K562 (cell line): Measurements from ENCODE around the gene LMAN2. TPM values are rescaled to one million over a fixed set of nuclear protein-coding genes. Genes with fewer than 3 reads are reported as not detected.

Experiments used
- ARID1B ChIP-seq: fragments of 450-650 bp; IDR thresholded peaks from 2 replicates; pipeline ENCODE4 v1.6.1; 2016; ENCODE audit warnings: antibody characterized with exemption, mild to moderate bottlenecking, inconsistent platforms
- CEBPB ChIP-seq: fragments of 450-650 bp; IDR thresholded peaks from 2 replicates; pipeline ENCODE4 v1.6.1; 2016; ENCODE audit warnings: missing genetic modification characterization, missing compliant biosample characterization
- CTBP1 ChIP-seq: fragments of 450-650 bp; IDR thresholded peaks from 2 replicates; pipeline ENCODE4 v1.6.1; 2016; ENCODE audit warnings: borderline replicate concordance
- ERF ChIP-seq: fragments of 450-650 bp; formaldehyde crosslinking; IDR thresholded peaks from 2 replicates; pipeline ENCODE4 v1.4.0; 2020; ENCODE audit warnings: mild to moderate bottlenecking, mixed read lengths
- FIP1L1 ChIP-seq: fragments of 200-400 bp; formaldehyde crosslinking; IDR thresholded peaks from 2 replicates; pipeline ENCODE4 v1.6.1; 2018; ENCODE audit warnings: mild to moderate bottlenecking, low read depth, low read length; ENCODE audit not compliant: poor library complexity, severe bottlenecking
- FOSL1 ChIP-seq: fragments of 200-800 bp; sonication (Bioruptor generic); conservative IDR thresholded peaks from 2 replicates; pipeline ENCODE4 v1.6.1; 2016; ENCODE audit warnings: missing genetic modification characterization, missing compliant biosample characterization
- HMG20A ChIP-seq: fragments of 450-650 bp; formaldehyde crosslinking; conservative IDR thresholded peaks from 2 replicates; pipeline ENCODE4 v1.4.0; 2020; ENCODE audit warnings: mild to moderate bottlenecking, mixed read lengths
- KAT7 ChIP-seq: sonication (generic); formaldehyde crosslinking; IDR thresholded peaks from 2 replicates; pipeline ENCODE4 v1.8.0; 2022; ENCODE audit warnings: missing genetic modification reagents, mild to moderate bottlenecking, borderline replicate concordance
- MEIS2 ChIP-seq: fragments of 450-650 bp; IDR thresholded peaks from 2 replicates; pipeline ENCODE4 v1.6.1; 2014; ENCODE audit warnings: mild to moderate bottlenecking; ENCODE audit not compliant: partially characterized antibody
- NR2C1 ChIP-seq, 2 experiments: fragments of 450-650 bp; IDR thresholded peaks; 2 replicates each; pipeline ENCODE4 v1.6.1; 2017; ENCODE audit warnings: mild to moderate bottlenecking in 2 of 2, antibody characterized with exemption in 1 of 2, inconsistent platforms in 1 of 2, missing compliant biosample characterization in 1 of 2, missing genetic modification characterization in 1 of 2
- SIN3A ChIP-seq, 2 experiments: fragments of 150-350 bp in 1 of 2; IDR thresholded peaks; 2 replicates each; pipeline ENCODE4 v1.6.1; 2011 to 2016; ENCODE audit warnings: borderline replicate concordance in 2 of 2, low read depth in 2 of 2, low read length in 2 of 2, mild to moderate bottlenecking in 2 of 2, moderate library complexity in 2 of 2; ENCODE audit not compliant: control insufficient read depth in 1 of 2
- SREBF2 ChIP-seq: sonication (generic); formaldehyde crosslinking; IDR thresholded peaks from 2 replicates; pipeline ENCODE4 v1.4.0; 2020; ENCODE audit warnings: mild to moderate bottlenecking, missing genetic modification reagents
- ZNF57 ChIP-seq: fragments of 450-650 bp; formaldehyde crosslinking; IDR thresholded peaks from 2 replicates; pipeline ENCODE4 v1.4.0; 2020; ENCODE audit warnings: mild to moderate bottlenecking, moderate library complexity
- polyA plus RNA-seq, 8 experiments: library from polyadenylated mRNA; depleted of rRNA in 4 of 8; stranded (reverse) in 5 of 8; unstranded in 3 of 8; fragments of >200 nt; fragmentation: Nextera tagmentation in 2 of 8; fragmentation: Illumina TruSeq in 1 of 8; extraction: Ambion mirVana in 2 of 8; extraction: Trizol in 1 of 8; gene quantifications; 2 replicates each; pipeline versions ENCODE4 v1.2.1 to v1.2.3, GENCODE V29; 2011 to 2014; ENCODE audit warnings: inconsistent platforms in 1 of 8, missing spikeins in 1 of 8
- total RNA-seq, 7 experiments: library from RNA; depleted of rRNA in 6 of 7; stranded (reverse); fragments of >200 nt in 6 of 7; fragmentation: Illumina TruSeq in 2 of 7; extraction: Trizol in 2 of 7; gene quantifications; 2 replicates each; pipeline versions ENCODE4 v1.2.1 to v1.2.3, GENCODE V29; 2011 to 2021; ENCODE audit warnings: low replicate concordance in 1 of 7
- TF ChIP-seq, protein P1 (sequence below): fragments of 450-650 bp; IDR thresholded peaks from 2 replicates; pipeline ENCODE4 v1.6.1; 2017; ENCODE audit warnings: antibody characterized with exemption, mild to moderate bottlenecking
- TF ChIP-seq, protein P2 (sequence below): fragments of 450-650 bp; IDR thresholded peaks from 2 replicates; pipeline ENCODE4 v1.6.1; 2018; ENCODE audit warnings: mild to moderate bottlenecking, low read depth; ENCODE audit not compliant: partially characterized antibody
- TF ChIP-seq, protein P3 (sequence below): fragments of 450-650 bp; IDR thresholded peaks from 2 replicates; pipeline ENCODE4 v1.6.1; 2018; ENCODE audit not compliant: partially characterized antibody

Gene LMAN2
- total and polyA plus RNA-seq, 9 of the 15 experiments (the other 6 are each of a cell fraction or from before 2014, with no cell fraction given): 2.7 to 254 (median 136) TPM

DNA sequence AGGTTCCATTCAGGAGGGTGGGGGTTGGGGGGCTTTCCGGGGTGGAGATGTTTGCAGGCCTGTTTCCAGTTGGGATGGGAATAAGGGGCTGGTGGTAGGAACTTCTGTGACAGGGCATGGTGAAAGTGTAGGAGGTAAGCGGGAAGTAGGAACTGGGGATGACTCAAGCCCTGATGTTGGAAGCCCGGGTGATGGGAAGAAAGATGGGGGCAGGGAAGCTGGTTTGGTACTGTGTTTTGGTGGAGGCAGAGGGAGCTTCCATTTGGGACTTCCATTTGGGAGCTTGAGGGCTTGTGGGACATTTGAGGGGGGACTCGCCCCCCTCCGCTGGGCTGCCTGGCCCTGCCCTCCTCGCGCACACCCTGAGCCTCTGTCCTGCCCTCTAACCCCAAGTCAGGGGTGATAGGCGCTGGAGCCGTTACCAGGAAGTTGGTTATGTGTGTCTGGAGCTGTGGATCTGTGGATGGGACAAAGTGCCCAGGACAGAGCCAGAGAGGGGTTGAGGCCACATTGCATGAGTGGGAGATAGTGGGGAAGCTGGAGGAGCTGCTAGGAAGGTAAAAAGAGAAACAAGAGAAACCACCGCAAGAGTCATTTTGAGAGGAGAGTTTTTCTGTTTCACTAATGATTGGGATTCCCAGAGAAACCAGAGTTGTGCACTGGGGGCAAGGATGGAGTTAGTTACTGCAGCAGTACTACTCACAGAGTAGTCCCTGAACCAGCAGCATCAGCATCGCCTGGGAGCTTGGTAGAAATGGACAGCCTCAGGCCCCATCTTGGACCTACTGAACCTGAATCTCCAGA is 12.9 kb upstream of the LMAN2 start (continued):
- TF ChIP-seq, protein P1, sequence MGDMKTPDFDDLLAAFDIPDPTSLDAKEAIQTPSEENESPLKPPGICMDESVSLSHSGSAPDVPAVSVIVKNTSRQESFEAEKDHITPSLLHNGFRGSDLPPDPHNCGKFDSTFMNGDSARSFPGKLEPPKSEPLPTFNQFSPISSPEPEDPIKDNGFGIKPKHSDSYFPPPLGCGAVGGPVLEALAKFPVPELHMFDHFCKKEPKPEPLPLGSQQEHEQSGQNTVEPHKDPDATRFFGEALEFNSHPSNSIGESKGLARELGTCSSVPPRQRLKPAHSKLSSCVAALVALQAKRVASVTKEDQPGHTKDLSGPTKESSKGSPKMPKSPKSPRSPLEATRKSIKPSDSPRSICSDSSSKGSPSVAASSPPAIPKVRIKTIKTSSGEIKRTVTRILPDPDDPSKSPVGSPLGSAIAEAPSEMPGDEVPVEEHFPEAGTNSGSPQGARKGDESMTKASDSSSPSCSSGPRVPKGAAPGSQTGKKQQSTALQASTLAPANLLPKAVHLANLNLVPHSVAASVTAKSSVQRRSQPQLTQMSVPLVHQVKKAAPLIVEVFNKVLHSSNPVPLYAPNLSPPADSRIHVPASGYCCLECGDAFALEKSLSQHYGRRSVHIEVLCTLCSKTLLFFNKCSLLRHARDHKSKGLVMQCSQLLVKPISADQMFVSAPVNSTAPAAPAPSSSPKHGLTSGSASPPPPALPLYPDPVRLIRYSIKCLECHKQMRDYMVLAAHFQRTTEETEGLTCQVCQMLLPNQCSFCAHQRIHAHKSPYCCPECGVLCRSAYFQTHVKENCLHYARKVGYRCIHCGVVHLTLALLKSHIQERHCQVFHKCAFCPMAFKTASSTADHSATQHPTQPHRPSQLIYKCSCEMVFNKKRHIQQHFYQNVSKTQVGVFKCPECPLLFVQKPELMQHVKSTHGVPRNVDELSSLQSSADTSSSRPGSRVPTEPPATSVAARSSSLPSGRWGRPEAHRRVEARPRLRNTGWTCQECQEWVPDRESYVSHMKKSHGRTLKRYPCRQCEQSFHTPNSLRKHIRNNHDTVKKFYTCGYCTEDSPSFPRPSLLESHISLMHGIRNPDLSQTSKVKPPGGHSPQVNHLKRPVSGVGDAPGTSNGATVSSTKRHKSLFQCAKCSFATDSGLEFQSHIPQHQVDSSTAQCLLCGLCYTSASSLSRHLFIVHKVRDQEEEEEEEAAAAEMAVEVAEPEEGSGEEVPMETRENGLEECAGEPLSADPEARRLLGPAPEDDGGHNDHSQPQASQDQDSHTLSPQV: peak; percentile 11; the same call in 1 of the 2 replicates
- TF ChIP-seq CEBPB (tag) (no peak), NR2C1 (IDR thresholded peaks at IDR 0.05) (peak; percentile 58; the same call in 1 of the 2 replicates), NR2C1 (tag; IDR thresholded peaks at IDR 0.05) (no peak), HMG20A (CRISPR knock-in tag) (no peak), FIP1L1 (no peak), MEIS2 (no peak), ARID1B (0 out of 2 replicates have a peak, but pooled peaks have one; percentile 6), SIN3A (IDR thresholded peaks at IDR 0.05; ENCODE audit: borderline replicate concordance in 2 of 2, control insufficient read depth in 1 of 2, low read depth in 2 of 2, low read length in 2 of 2) (0 out of 4 replicates have a peak, but pooled peaks of 1 of the 2 experiments have one; percentile 14), CTBP1 (0 out of 2 replicates have a peak, but pooled peaks have one; percentile 8), KAT7 (CRISPR knock-in tag) (peak; percentile 61; the same call in 1 of the 2 replicates), ZNF57 (CRISPR knock-in tag) (no peak), SREBF2 (CRISPR knock-in tag) (no peak), FOSL1 (tag) (0 out of 2 replicates have a peak, but pooled peaks have one; percentile 34), ERF (CRISPR knock-in tag) (0 out of 2 replicates have a peak, but pooled peaks have one; percentile 37)
- TF ChIP-seq, protein P2, sequence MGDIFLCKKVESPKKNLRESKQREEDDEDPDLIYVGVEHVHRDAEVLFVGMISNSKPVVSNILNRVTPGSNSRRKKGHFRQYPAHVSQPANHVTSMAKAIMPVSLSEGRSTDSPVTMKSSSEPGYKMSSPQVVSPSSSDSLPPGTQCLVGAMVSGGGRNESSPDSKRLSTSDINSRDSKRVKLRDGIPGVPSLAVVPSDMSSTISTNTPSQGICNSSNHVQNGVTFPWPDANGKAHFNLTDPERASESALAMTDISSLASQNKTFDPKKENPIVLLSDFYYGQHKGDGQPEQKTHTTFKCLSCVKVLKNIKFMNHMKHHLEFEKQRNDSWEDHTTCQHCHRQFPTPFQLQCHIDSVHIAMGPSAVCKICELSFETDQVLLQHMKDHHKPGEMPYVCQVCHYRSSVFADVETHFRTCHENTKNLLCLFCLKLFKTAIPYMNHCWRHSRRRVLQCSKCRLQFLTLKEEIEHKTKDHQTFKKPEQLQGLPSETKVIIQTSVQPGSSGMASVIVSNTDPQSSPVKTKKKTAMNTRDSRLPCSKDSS: no peak
- TF ChIP-seq, protein P3, sequence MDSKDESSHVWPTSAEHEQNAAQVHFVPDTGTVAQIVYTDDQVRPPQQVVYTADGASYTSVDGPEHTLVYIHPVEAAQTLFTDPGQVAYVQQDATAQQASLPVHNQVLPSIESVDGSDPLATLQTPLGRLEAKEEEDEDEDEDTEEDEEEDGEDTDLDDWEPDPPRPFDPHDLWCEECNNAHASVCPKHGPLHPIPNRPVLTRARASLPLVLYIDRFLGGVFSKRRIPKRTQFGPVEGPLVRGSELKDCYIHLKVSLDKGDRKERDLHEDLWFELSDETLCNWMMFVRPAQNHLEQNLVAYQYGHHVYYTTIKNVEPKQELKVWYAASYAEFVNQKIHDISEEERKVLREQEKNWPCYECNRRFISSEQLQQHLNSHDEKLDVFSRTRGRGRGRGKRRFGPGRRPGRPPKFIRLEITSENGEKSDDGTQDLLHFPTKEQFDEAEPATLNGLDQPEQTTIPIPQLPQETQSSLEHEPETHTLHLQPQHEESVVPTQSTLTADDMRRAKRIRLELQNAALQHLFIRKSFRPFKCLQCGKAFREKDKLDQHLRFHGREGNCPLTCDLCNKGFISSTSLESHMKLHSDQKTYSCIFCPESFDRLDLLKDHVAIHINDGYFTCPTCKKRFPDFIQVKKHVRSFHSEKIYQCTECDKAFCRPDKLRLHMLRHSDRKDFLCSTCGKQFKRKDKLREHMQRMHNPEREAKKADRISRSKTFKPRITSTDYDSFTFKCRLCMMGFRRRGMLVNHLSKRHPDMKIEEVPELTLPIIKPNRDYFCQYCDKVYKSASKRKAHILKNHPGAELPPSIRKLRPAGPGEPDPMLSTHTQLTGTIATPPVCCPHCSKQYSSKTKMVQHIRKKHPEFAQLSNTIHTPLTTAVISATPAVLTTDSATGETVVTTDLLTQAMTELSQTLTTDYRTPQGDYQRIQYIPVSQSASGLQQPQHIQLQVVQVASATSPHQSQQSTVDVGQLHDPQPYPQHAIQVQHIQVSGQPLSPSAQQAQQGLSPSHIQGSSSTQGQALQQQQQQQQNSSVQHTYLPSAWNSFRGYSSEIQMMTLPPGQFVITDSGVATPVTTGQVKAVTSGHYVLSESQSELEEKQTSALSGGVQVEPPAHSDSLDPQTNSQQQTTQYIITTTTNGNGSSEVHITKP: peak; percentile 52
